Heart right ventricle (tissue), 16 donors: ENCODE results near the gene MZF1. TPM values are rescaled to one million over a fixed set of nuclear protein-coding genes. Genes with fewer than 3 reads are reported as not detected.
A peak's percentile ranks its signal among the peaks of the same experiment; 100 is the strongest.

Source experiments
- ATAC-seq, 8 donors: fragments of 200-7000 bp; cut with Tn5 transposase; one replicate each; pipeline ENCODE4 v1.9.1; 2020; ENCODE audit warnings: mild to moderate bottlenecking in 8 of 8, moderate library complexity in 8 of 8, moderate number of reproducible peaks in 1 of 8
- DNase-seq, 2 donors: peaks; one replicate each; pipeline ENCODE4 v3.0.0-alpha.2; 2020
- H3K27ac ChIP-seq, 10 donors: fragments of 200-600 bp; sonication (generic) in 2 of 10; one replicate each; pipeline versions ENCODE4 v1.5.0 to v1.8.0; 2020 to 2022; ENCODE audit warnings: mild to moderate bottlenecking in 3 of 10
- H3K27me3 ChIP-seq, 7 donors: fragments of 200-600 bp; one replicate each; pipeline ENCODE4 v1.8.0; 2021 to 2022; ENCODE audit warnings: mild to moderate bottlenecking in 2 of 7
- H3K36me3 ChIP-seq, 9 donors: fragments of 200-600 bp; sonication (generic) in 1 of 9; one replicate each; pipeline versions ENCODE4 v1.5.0 to v1.8.0; 2020 to 2022; ENCODE audit warnings: mild to moderate bottlenecking in 2 of 9
- H3K4me1 ChIP-seq, 9 donors: fragments of 200-600 bp; sonication (generic) in 1 of 9; one replicate each; pipeline versions ENCODE4 v1.5.0 to v1.8.0; 2020 to 2022; ENCODE audit warnings: mild to moderate bottlenecking in 4 of 9
- H3K4me3 ChIP-seq, 10 donors: fragments of 200-600 bp; sonication (generic) in 2 of 10; one replicate each; pipeline versions ENCODE4 v1.5.0 to v1.8.0; 2020 to 2022; ENCODE audit warnings: mild to moderate bottlenecking in 7 of 10, moderate library complexity in 2 of 10
- H3K9me3 ChIP-seq, 11 donors: fragments of 200-600 bp in 10 of 11; sonication (generic) in 2 of 11; one replicate each; pipeline versions ENCODE4 v1.5.0 to v1.8.0; 2013 to 2022; ENCODE audit warnings: mild to moderate bottlenecking in 2 of 11, control low read depth in 1 of 11, moderate library complexity in 1 of 11
- CTCF ChIP-seq, 9 donors: fragments of 200-600 bp; sonication (generic) in 2 of 9; IDR thresholded peaks; one replicate each; pipeline versions ENCODE4 v1.5.0 to v1.8.0; 2021 to 2022; ENCODE audit warnings: antibody characterized with exemption in 9 of 9, mild to moderate bottlenecking in 5 of 9, moderate library complexity in 1 of 9
- whole genome bisulfite sequencing, 2 donors: extraction: QIAGEN DNeasy Blood & Tissue Kit; methylation state at CpG; one replicate each; pipeline ENCODE4 v1.1.7; 2013; ENCODE audit warnings: inconsistent platforms in 1 of 2; 5-methylcytosine and 5-hydroxymethylcytosine counted together
- intact Hi-C, 10 donors: fragments of 100-400 bp; cut with DNase I; formaldehyde crosslinking; loops; one replicate each; pipeline versions ENCODE4 v1.11.1 to v1.14.2; 2022
- polyA plus RNA-seq, 2 donors: library from polyadenylated mRNA; stranded (reverse); fragments of 200-250 nt; gene quantifications; one replicate each; pipeline ENCODE4 v1.2.3, GENCODE V29; 2013
- total RNA-seq, 10 donors: library from RNA; stranded (reverse); fragmentation: NEBNext Ultra II Directional in 3 of 10; extraction: Animal tissue kit (Norgen Biotek cat#: 25700) in 3 of 10; gene quantifications; one replicate each; pipeline versions ENCODE4 v1.2.1 to v1.2.4, GENCODE V29; 2021 to 2023
- donor health status: Arrhythmogenic right ventricular cardiomyopathy.
- donor health status: ischemic (EF 13 %, LVEDD 7.1; RV severe dilation, severe dysfunction).
- donor health status: healthy with polysubstance abuse.
- donor health status: DM: no; HTN: yes; CAD: no.
- donor health status: DM: no; HTN: no; CAD: no.
- donor health status: ischemic (EF 25% LVEDD 6.9; RV normal size, moderate dysfunction).
- donor health status: ischemic (EF 25% LVEDD 5.7; RV mildly dilated, moderate dysfunction).
- donor health status: healthy.
- donor health status: DM: yes; HTN: yes; CAD: no.
- donor health status: Ischemic cardiomyopathy.
- donor health status: ischemic (EF 35%, LVEDD 5.7; RV mildly dilated, moderate dysfunction).
- donor health status: nonischemic (EF 11% LVEDD 7.7; RV severe dilation, severe dysfunction).
- donor health status: DM: yes; HTN: yes; CAD: no.
- donor health status: PGD.
- donor health status: ischemic (EF 29% LVEDD 5.4; RV normal size, mild dysfunction).
- donor health status: nonischemic (EF 23%, LVEDD 6.1; RV moderate dilation, normal function).

Gene MZF1
- total and polyA plus RNA-seq, 12 donors: 4.4 to 28.0 (median 8.3) TPM

GRCh38 chr19:58570770-58571574 lies 2.2 kb downstream of the MZF1 start:
- DNase-seq (peak in 1 of 2 donors; percentile 5), ATAC-seq (no peak)
- TF ChIP-seq CTCF (IDR thresholded peaks at IDR 0.05): no peak
- Histone ChIP-seq H3K9me3 (no peaks in the 10 kb centered on the region), H3K4me3 (no peak overlapping the region), H3K36me3 (peaks cover 0 to 55% (median 9%) of the 10 kb centered on the region in 9 donors), H3K4me1 (peaks cover 3 to 28% (median 21%) of the 10 kb centered on the region in 9 donors), H3K27ac (no peak overlapping the region), H3K27me3 (no peaks in the 10 kb centered on the region)
- 92 to 96% methylated on average over 25 of the region's 25 CpGs for WGBS, 2 donors
- intact Hi-C loops: no loop called here

GRCh38 chr19:58569943-58570670 lies 3.0 kb downstream of the MZF1 start:
- TF ChIP-seq CTCF (IDR thresholded peaks at IDR 0.05): no peak
- Histone ChIP-seq H3K4me3 (no peak overlapping the region), H3K4me1 (peaks cover 0 to 27% (median 21%) of the 10 kb centered on the region in 9 donors), H3K27me3 (no peaks in the 10 kb centered on the region), H3K27ac (no peak overlapping the region), H3K36me3 (peaks cover 0 to 56% (median 9%) of the 10 kb centered on the region in 9 donors), H3K9me3 (no peaks in the 10 kb centered on the region)
- intact Hi-C loops: no loop called here
- 88 to 90% methylated on average over 8 of the region's 8 CpGs for whole genome bisulfite sequencing, 2 donors
- ATAC-seq (no peak), DNase-seq (no peak)

- 93 to 95% methylated on average over 6 of the region's 6 CpGs for WGBS, 2 donors
- no peak for DNase-seq
Observed at GRCh38 chr19:58569191-58569942, 3.8 kb downstream of the MZF1 start.

More at GRCh38 chr19:58569191-58569942, 3.8 kb downstream of the MZF1 start:
- ATAC-seq: no peak
- no peak overlapping the region for H3K4me3 ChIP-seq
- no peaks in the 10 kb centered on the region for H3K27me3 ChIP-seq
- no peak for TF ChIP-seq CTCF (IDR thresholded peaks at IDR 0.05)
- H3K9me3 ChIP-seq: no peaks in the 10 kb centered on the region
- H3K36me3 ChIP-seq: peaks cover 0 to 56% (median 9%) of the 10 kb centered on the region in 9 donors
- no peak overlapping the region for H3K27ac ChIP-seq
- H3K4me1 ChIP-seq: peaks cover 0 to 24% (median 16%) of the 10 kb centered on the region in 9 donors
- intact Hi-C loops: no loop called here
